H1 (cell line): ENCODE results near the gene CDNF. TPM values are rescaled to one million over a fixed set of nuclear protein-coding genes. Genes with fewer than 3 reads are reported as not detected.

ENCODE experiments used
- CTCF ChIA-PET: fragments of 300-600 bp; sonication (Branson Sonifier 250); formaldehyde crosslinking; loops from one replicate; lab custom pipeline; 2021; ENCODE audit not compliant: partially characterized antibody; lab: Charles Lee
- POLR2A ChIA-PET: fragments of 300-600 bp; sonication (Branson Sonifier 250); formaldehyde crosslinking; loops from one replicate; lab custom pipeline; 2021; ENCODE audit warnings: inconsistent platforms; ENCODE audit not compliant: partially characterized antibody; lab: Charles Lee
- DNase-seq, 2 experiments: peaks; one replicate each; pipeline versions ENCODE4 v3.0.0 to v3.0.0-alpha.2; 2010 to 2022; ENCODE audit warnings: low spot score in 2 of 2, low read depth in 1 of 2, mixed read lengths in 1 of 2
- FAIRE-seq: peaks from 2 replicates; lab custom pipeline; 2011; peaks lifted over from hg19 to GRCh38; lab: Jason Lieb, UNC
- H2AFZ ChIP-seq: 2 replicates; pipeline ENCODE4 v1.8.1; 2012; ENCODE audit warnings: low read length, inconsistent platforms
- H2AK5ac ChIP-seq: 2 replicates; pipeline ENCODE4 v1.6.1; 2013; ENCODE audit warnings: low read depth, low read length
- H2BK120ac ChIP-seq: replicated peaks from 2 replicates; pipeline ENCODE3; 2013; ENCODE audit warnings: low read depth, low read length, inconsistent platforms
- H2BK12ac ChIP-seq: 2 replicates; pipeline ENCODE4 v1.6.1; 2013; ENCODE audit warnings: low read depth, low read length
- H2BK15ac ChIP-seq: 2 replicates; pipeline ENCODE4 v1.6.1; 2013; ENCODE audit warnings: low read length
- H2BK20ac ChIP-seq: 2 replicates; pipeline ENCODE4 v1.6.1; 2013; ENCODE audit warnings: low read length
- H2BK5ac ChIP-seq: 2 replicates; pipeline ENCODE4 v1.6.1; 2013; ENCODE audit warnings: low read depth, low read length
- H3K14ac ChIP-seq: 2 replicates; pipeline ENCODE4 v1.6.1; 2013; ENCODE audit warnings: inconsistent platforms; ENCODE audit not compliant: insufficient read length
- H3K18ac ChIP-seq: 2 replicates; pipeline ENCODE4 v1.6.1; 2013; ENCODE audit warnings: low read length; ENCODE audit errors: extremely low read depth
- H3K23ac ChIP-seq: 2 replicates; pipeline ENCODE4 v1.6.1; 2013; ENCODE audit warnings: inconsistent platforms; ENCODE audit not compliant: insufficient read length
- H3K23me2 ChIP-seq: 2 replicates; pipeline ENCODE4 v1.6.1; 2013; ENCODE audit warnings: low read depth, low read length
- H3K27ac ChIP-seq: 2 replicates; pipeline ENCODE4 v1.6.1; 2011; ENCODE audit warnings: low read depth, low read length, inconsistent platforms
- H3K27me3 ChIP-seq, 4 experiments: replicated peaks in 1 of 4; 1 replicate in 1 of 4; 2 replicates in 3 of 4; pipeline versions ENCODE4 v1.6.1 to v1.8.1; 2011 to 2013; ENCODE audit warnings: low read length in 3 of 4, mild to moderate bottlenecking in 3 of 4, inconsistent platforms in 2 of 4, mixed read lengths in 2 of 4, moderate library complexity in 1 of 4; ENCODE audit not compliant: control insufficient read depth in 3 of 4, insufficient read depth in 3 of 4; ENCODE audit errors: extremely low read depth in 1 of 4
- H3K36me3 ChIP-seq, 4 experiments: 2 replicates each; pipeline versions ENCODE4 v1.6.1 to v1.8.1; 2011 to 2013; ENCODE audit warnings: mild to moderate bottlenecking in 4 of 4, low read length in 3 of 4, moderate library complexity in 2 of 4, control low read depth in 1 of 4, inconsistent platforms in 1 of 4; ENCODE audit not compliant: insufficient read depth in 4 of 4, control insufficient read depth in 2 of 4
- H3K4ac ChIP-seq: replicated peaks from 2 replicates; pipeline ENCODE3; 2013; ENCODE audit warnings: low read length, low read depth, mixed read lengths, inconsistent platforms; ENCODE audit not compliant: insufficient read length
- H3K4me1 ChIP-seq, 4 experiments: replicated peaks in 1 of 4; 1 replicate in 1 of 4; 2 replicates in 3 of 4; pipeline versions ENCODE4 v1.6.1 to v1.8.1; 2011 to 2013; ENCODE audit warnings: low read length in 3 of 4, inconsistent platforms in 2 of 4, mixed read lengths in 1 of 4; ENCODE audit not compliant: insufficient read depth in 4 of 4, control insufficient read depth in 3 of 4
- H3K4me2 ChIP-seq, 2 experiments: 2 replicates each; pipeline versions ENCODE4 v1.6.1 to v1.8.1; 2011 to 2013; ENCODE audit warnings: low read depth in 2 of 2, low read length in 2 of 2, control low read depth in 1 of 2, inconsistent platforms in 1 of 2, mild to moderate bottlenecking in 1 of 2; ENCODE audit not compliant: insufficient read depth in 1 of 2
- H3K4me3 ChIP-seq, 4 experiments: fragments of 200-600, 300-600 bp in 1 of 4; sonication (generic), shearing (Covaris generic), sonication (Bioruptor Twin) in 1 of 4; 2 replicates each; pipeline versions ENCODE4 v1.5.1 to v1.8.1; 2011 to 2016; ENCODE audit warnings: low read length in 4 of 4, low read depth in 3 of 4, control low read depth in 2 of 4, inconsistent platforms in 2 of 4, mild to moderate bottlenecking in 2 of 4, mixed read lengths in 1 of 4, moderate library complexity in 1 of 4; ENCODE audit not compliant: insufficient read depth in 2 of 4; ENCODE audit errors: extremely low read depth in 1 of 4
- H3K56ac ChIP-seq: replicated peaks from 2 replicates; pipeline ENCODE3; 2013; ENCODE audit warnings: low read depth, mild to moderate bottlenecking, mixed read lengths, low read length, inconsistent platforms; ENCODE audit not compliant: insufficient read length
- H3K79me1 ChIP-seq: 2 replicates; pipeline ENCODE4 v1.6.1; 2013; ENCODE audit warnings: low read depth, low read length, control low read depth
- H3K79me2 ChIP-seq, 2 experiments: 2 replicates each; pipeline versions ENCODE4 v1.6.1 to v1.8.1; 2012 to 2013; ENCODE audit warnings: low read length in 2 of 2, mild to moderate bottlenecking in 2 of 2, inconsistent platforms in 1 of 2; ENCODE audit not compliant: insufficient read depth in 2 of 2, control insufficient read depth in 1 of 2
- H3K9ac ChIP-seq, 4 experiments: replicated peaks in 1 of 4; 1 replicate in 1 of 4; 2 replicates in 3 of 4; pipeline versions ENCODE4 v1.6.1 to v1.8.1; 2011 to 2013; ENCODE audit warnings: low read depth in 3 of 4, low read length in 3 of 4, control low read depth in 2 of 4, mild to moderate bottlenecking in 2 of 4, moderate library complexity in 2 of 4, inconsistent platforms in 1 of 4; ENCODE audit errors: extremely low read depth in 1 of 4
- H3K9me3 ChIP-seq, 2 experiments: 2 replicates each; pipeline versions ENCODE4 v1.6.1 to v1.8.1; 2012 to 2013; ENCODE audit warnings: mild to moderate bottlenecking in 2 of 2, moderate library complexity in 2 of 2, control low read depth in 1 of 2, inconsistent platforms in 1 of 2, low read depth in 1 of 2, low read length in 1 of 2, mixed read lengths in 1 of 2; ENCODE audit not compliant: insufficient read depth in 2 of 2
- H4K20me1 ChIP-seq, 2 experiments: replicated peaks in 1 of 2; 2 replicates each; pipeline versions ENCODE3 to v1.8.1; 2011 to 2013; ENCODE audit warnings: inconsistent platforms in 2 of 2, low read length in 2 of 2, mild to moderate bottlenecking in 1 of 2; ENCODE audit not compliant: insufficient read depth in 2 of 2, control insufficient read depth in 1 of 2
- H4K5ac ChIP-seq: 2 replicates; pipeline ENCODE4 v1.6.1; 2013; ENCODE audit warnings: low read length, low read depth, mixed read lengths, inconsistent platforms; ENCODE audit not compliant: insufficient read length
- H4K8ac ChIP-seq: 2 replicates; pipeline ENCODE4 v1.8.0; 2013; ENCODE audit warnings: mild to moderate bottlenecking, moderate library complexity, low read length, inconsistent platforms; ENCODE audit not compliant: insufficient read depth; ENCODE audit errors: extremely low read depth
- H4K91ac ChIP-seq: replicated peaks from 2 replicates; pipeline ENCODE3; 2013; ENCODE audit warnings: low read length, mixed read lengths, inconsistent platforms; ENCODE audit not compliant: insufficient read length
- BCL11A ChIP-seq, 2 experiments: IDR thresholded peaks; one replicate each; pipeline ENCODE4 v1.6.1; 2011; ENCODE audit warnings: low read depth in 2 of 2, low read length in 2 of 2, mild to moderate bottlenecking in 2 of 2
- CEBPB ChIP-seq: IDR thresholded peaks from 2 replicates; pipeline ENCODE4 v1.6.1; 2012; ENCODE audit warnings: low read depth, low read length
- E2F6 ChIP-seq: IDR thresholded peaks from 2 replicates; pipeline ENCODE4 v1.6.1; 2012; ENCODE audit warnings: inconsistent platforms
- MAFK ChIP-seq: IDR thresholded peaks from 2 replicates; pipeline ENCODE4 v1.6.1; 2012; ENCODE audit warnings: low read depth, mild to moderate bottlenecking, improper control_type of control experiment, low read length
- MAX ChIP-seq: IDR thresholded peaks from 2 replicates; pipeline ENCODE4 v1.6.1; 2012; ENCODE audit warnings: inconsistent platforms
- PHF8 ChIP-seq: fragments of 200-600 bp; sonication (generic); conservative IDR thresholded peaks from 2 replicates; pipeline ENCODE4 v1.7.1; 2012; ENCODE audit warnings: low read depth, mild to moderate bottlenecking, inconsistent platforms, low read length, moderate library complexity
- RNF2 ChIP-seq: fragments of 200-900, 300-1000 bp; sonication (generic); IDR thresholded peaks from 2 replicates; pipeline ENCODE4 v1.7.1; 2016; ENCODE audit warnings: borderline replicate concordance, low read depth, mild to moderate bottlenecking, antibody characterized with exemption, low read length; ENCODE audit not compliant: poor library complexity, severe bottlenecking; ENCODE audit errors: missing control alignments
- TEAD4 ChIP-seq: IDR thresholded peaks from 2 replicates; pipeline ENCODE4 v1.6.1; 2012; ENCODE audit warnings: low read depth, low read length, inconsistent platforms, mixed read lengths
- USF2 ChIP-seq: IDR thresholded peaks from 2 replicates; pipeline ENCODE4 v1.6.1; 2011; ENCODE audit warnings: low read length, improper control_type of control experiment
- YY1 ChIP-seq: IDR thresholded peaks from 2 replicates; pipeline ENCODE4 v1.6.1; 2011; ENCODE audit warnings: low read depth, mild to moderate bottlenecking, low read length
- WGBS, 2 experiments: shearing (Covaris generic) in 1 of 2; methylation state at CpG; one replicate each; pipeline versions ENCODE4 v1.1.6 to v1.1.7; 2013 to 2015; ENCODE audit warnings: low lambda C conversion rate in 2 of 2, mixed read lengths in 2 of 2, inconsistent platforms in 1 of 2, low coverage in 1 of 2, missing lambda C conversion rate in 1 of 2; ENCODE audit not compliant: insufficient replicate concordance in 2 of 2, insufficient coverage in 1 of 2, insufficient read length in 1 of 2; ENCODE audit errors: extremely low coverage in 1 of 2, missing lambda C conversion rate in 1 of 2; 5-methylcytosine and 5-hydroxymethylcytosine counted together
- polyA plus RNA-seq, 7 experiments: library from polyadenylated mRNA; depleted of rRNA in 3 of 7; stranded (reverse) in 5 of 7; unstranded in 2 of 7; fragments of >200 nt in 5 of 7; fragments of 200-250 nt in 2 of 7; gene quantifications; 1 replicate in 5 of 7; 2 replicates in 1 of 7; 4 replicates in 1 of 7; pipeline versions ENCODE4 v1.2.1 to v1.2.3, GENCODE V29; 2011 to 2013; ENCODE audit warnings: missing spikeins in 2 of 7, mixed read lengths in 2 of 7
- total RNA-seq: library from RNA; stranded (reverse); fragmentation: NEBNext Ultra II Directional; extraction: Animal tissue kit (Norgen Biotek cat#: 25700); gene quantifications from 2 replicates; pipeline ENCODE4 v1.2.1, GENCODE V29; 2021

CDNF gene
- total and polyA plus RNA-seq, 2 of the 8 experiments (the other 6 are each of a cell fraction or from before 2014, with no cell fraction given) = 0.32 to 0.67 TPM

- H3K9me3 ChIP-seq = no peaks in the 10 kb centered on the region
- H4K91ac ChIP-seq = no peak overlapping the region
- H3K4me2 ChIP-seq = 0 out of 4 replicates have a peak overlapping the region, but pooled peaks of 1 of the 2 experiments have one; percentile 68
- no peaks in the 10 kb centered on the region for H3K27me3 ChIP-seq
- no peak overlapping the region for H4K8ac ChIP-seq
- H2BK5ac ChIP-seq = no peak overlapping the region
- H4K5ac ChIP-seq = no peak overlapping the region
- no peak overlapping the region for H3K14ac ChIP-seq
- no peak overlapping the region for H2AK5ac ChIP-seq
- peaks cover 9 to 26% of the 10 kb centered on the region in 2 experiments for H3K79me2 ChIP-seq
- no peak overlapping the region for H2BK20ac ChIP-seq
- FAIRE-seq = no peak
- no peak for DNase-seq
- no peak overlapping the region for H3K18ac ChIP-seq
- H3K56ac ChIP-seq = no peak overlapping the region
- H3K4me3 ChIP-seq = no peak overlapping the region
- no peak overlapping the region for H3K4ac ChIP-seq
- H2BK15ac ChIP-seq = no peak overlapping the region
- peaks cover 3 to 11% (median 7%) of the 10 kb centered on the region in 4 experiments; a peak in 6 of 7 replicates for H3K4me1 ChIP-seq
- H3K36me3 ChIP-seq = peaks cover 0 to 5% (median 0%) of the 10 kb centered on the region in 4 experiments; a peak in 2 of 8 replicates
- CTCF ChIA-PET = interaction anchor here (0.8 to 2.1 kb wide), 2 partner anchors 17 to 339 kb away, joined by 3 to 6 read pairs; no protein-coding TSS in a partner anchor
- H2BK12ac ChIP-seq = no peak overlapping the region
- no peak overlapping the region for H3K27ac ChIP-seq
- POLR2A ChIA-PET = interaction anchor here (0.8 to 1.5 kb wide), 4 partner anchors 24 to 83 kb away, joined by 3 to 8 read pairs (median 3); partner anchors contain the start of genes CDNF, HSPA14, MEIG1 and MSANTD7
- H2AFZ ChIP-seq = no peak overlapping the region
- no peak overlapping the region for H2BK120ac ChIP-seq
- no peak overlapping the region for H3K9ac ChIP-seq
- peaks cover 4 to 6% of the 10 kb centered on the region in 2 experiments for H4K20me1 ChIP-seq
- H3K23me2 ChIP-seq = peaks cover 7% of the 10 kb centered on the region
- H3K79me1 ChIP-seq = no peaks in the 10 kb centered on the region; the same call in 1 of the 2 replicates
- WGBS, 2 experiments = 88% methylated on average over 12 of the region's 12 CpGs; no CpG with 5 or more reads in 1 of the 2 experiments
- H3K23ac ChIP-seq = no peak overlapping the region
- TF ChIP-seq RNF2 = no peak
- no peak for TF ChIP-seq PHF8
- TF ChIP-seq CEBPB = no peak
- no peak for TF ChIP-seq E2F6
- no peak for TF ChIP-seq BCL11A (IDR thresholded peaks at IDR 0.05; ENCODE audit: low read depth in 2 of 2, low read length in 2 of 2)
- TF ChIP-seq USF2 = no peak
- TF ChIP-seq YY1 = no peak
- TF ChIP-seq MAFK = no peak
- no peak for TF ChIP-seq MAX
- no peak for TF ChIP-seq TEAD4
Observed at GRCh38 chr10:14875941-14876340, 38.1 kb upstream of the CDNF start.
